ENCODE results near the gene PARD6B.

Gene PARD6B

DNA sequence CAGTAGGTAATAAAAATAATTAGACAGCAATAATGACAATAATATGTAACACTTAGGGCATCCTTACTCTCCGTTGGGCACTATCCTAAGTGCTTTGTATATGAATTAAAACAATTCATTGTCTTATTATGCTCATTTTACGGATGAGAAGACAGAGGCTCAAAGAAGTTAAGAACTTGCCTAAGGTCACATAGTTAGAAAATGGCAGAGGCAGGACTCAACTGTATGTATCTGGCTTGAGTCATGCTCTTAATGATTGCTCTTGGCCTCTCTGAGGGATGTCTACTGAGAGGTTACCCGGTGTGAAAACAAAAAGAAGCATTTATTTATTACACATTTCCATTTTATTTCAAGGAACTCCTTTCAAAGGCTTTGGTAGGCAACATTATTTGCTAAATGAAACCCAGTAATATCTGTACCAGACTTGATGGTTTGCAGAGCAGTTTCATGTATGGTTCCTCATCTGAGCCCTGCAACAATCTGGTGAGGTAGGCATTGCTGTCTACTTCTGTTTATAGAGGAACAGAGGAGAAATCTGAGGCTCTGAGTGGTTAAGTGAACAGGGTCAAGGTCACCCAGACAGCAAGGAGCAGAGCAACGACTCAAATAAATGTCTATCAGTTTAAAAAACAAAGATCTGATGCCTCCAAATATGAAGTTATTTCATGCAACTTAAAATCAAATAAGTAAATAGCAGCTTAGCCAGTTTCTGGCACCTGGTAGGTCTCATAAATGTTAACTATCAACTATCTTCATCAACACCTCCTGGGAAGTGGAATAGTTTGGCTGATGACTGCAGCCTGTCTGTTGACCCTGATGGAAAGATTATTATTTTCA is 4.2 kb upstream of the PARD6B start:
- H3K27me3 Mint-ChIP-seq (ENCODE audit: low read depth), result no peaks in the 10 kb centered on the region
- H3K4me3 Mint-ChIP-seq, result no peak overlapping the region
- no peaks in the 10 kb centered on the region for H3K36me3 Mint-ChIP-seq (ENCODE audit: low read depth)
- peaks cover 7% of the 10 kb centered on the region for H3K4me1 Mint-ChIP-seq (ENCODE audit: low read depth)
- H3K27ac Mint-ChIP-seq, result no peak overlapping the region
- H3K9me3 Mint-ChIP-seq, result no peaks in the 10 kb centered on the region

GRCh38 chr20:50727792-50728485 is 3.4 kb upstream of the PARD6B start:
- Mint-ChIP-seq H3K4me3 (no peak overlapping the region), H3K27me3 (ENCODE audit: low read depth) (no peaks in the 10 kb centered on the region), H3K36me3 (ENCODE audit: low read depth) (peaks cover 3% of the 10 kb centered on the region), H3K27ac (no peak overlapping the region), H3K4me1 (ENCODE audit: low read depth) (peaks cover 14% of the 10 kb centered on the region), H3K9me3 (no peaks in the 10 kb centered on the region)

DNA sequence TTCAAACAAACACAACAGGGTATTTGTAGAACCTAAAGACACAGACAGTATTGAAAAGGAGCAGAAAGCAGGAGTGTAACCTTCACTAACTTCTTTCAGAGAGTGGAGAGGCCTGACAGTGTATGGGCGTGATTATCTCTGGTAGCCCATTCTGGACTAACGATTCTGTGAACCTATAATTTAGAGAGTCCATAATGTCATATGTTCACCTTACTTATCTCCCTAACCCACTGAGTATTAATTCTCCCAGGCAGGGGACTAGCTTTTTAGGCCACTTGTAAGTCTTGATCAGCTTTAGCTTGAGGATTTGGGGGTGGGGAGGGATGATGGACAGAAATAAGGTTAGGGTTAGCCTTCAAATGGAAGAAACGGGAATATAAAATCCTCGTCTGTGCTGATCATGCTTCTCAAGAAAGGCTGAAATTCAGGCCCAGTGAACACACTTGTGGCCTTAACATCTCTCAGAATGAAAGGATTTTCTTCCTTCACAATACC is 2.8 kb upstream of the PARD6B start:
- Mint-ChIP-seq H3K27me3 (ENCODE audit: low read depth) (no peaks in the 10 kb centered on the region), H3K27ac (no peak overlapping the region), H3K36me3 (ENCODE audit: low read depth) (peaks cover 3% of the 10 kb centered on the region), H3K4me1 (ENCODE audit: low read depth) (peaks cover 16% of the 10 kb centered on the region), H3K9me3 (no peaks in the 10 kb centered on the region), H3K4me3 (no peak overlapping the region)

GRCh38 chr20:50728981-50729874 is 2.2 kb upstream of the PARD6B start:
- H3K4me1 Mint-ChIP-seq (ENCODE audit: low read depth), result peaks cover 16% of the 10 kb centered on the region
- no peaks in the 10 kb centered on the region for H3K9me3 Mint-ChIP-seq
- H3K27me3 Mint-ChIP-seq (ENCODE audit: low read depth), result no peaks in the 10 kb centered on the region
- no peak overlapping the region for H3K4me3 Mint-ChIP-seq
- peaks cover 4% of the 10 kb centered on the region for H3K36me3 Mint-ChIP-seq (ENCODE audit: low read depth)
- H3K27ac Mint-ChIP-seq, result no peak overlapping the region

DNA sequence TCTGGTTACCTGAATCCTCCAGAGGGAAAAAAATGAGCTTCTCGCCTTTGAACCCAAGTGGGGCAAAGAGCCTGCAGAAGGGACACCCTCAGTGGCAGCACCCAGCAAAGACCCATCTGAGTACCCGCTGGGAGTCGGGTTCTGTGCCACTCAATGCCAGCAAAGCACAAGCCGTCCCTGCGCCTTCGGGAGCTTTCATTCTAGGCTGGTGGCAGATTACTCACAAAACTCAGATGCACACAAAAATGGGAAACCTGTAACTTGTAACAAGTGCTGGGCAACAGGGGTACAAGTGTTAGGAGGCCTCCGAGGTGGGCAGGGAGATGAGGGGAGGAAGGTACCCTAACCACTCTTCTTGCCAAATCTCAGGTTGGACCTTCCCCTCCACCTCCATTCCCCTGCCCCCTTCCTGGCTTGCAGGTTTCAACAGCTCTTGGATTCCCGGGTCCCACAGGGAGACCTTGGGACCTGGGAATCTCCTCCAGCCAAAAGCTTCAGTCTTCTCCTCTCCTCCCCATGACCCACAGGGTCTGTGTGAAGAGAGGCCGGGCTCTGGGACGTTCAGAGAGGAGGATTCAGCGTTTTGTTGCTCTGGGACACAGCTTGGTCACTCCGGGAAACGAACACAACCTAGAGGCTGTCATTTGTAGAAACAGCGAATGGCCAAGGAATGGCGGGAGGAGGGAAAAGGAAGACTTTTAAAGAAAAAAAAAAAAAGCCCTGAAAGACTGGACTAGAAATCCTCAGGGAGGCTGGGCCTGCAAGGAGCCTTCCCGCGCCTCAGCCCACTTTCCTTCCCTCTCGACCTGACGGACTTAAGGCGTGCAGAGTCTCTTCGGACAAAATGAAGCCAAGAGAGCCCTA is 1.2 kb upstream of the PARD6B start:
- Mint-ChIP-seq H3K9me3 (no peaks in the 10 kb centered on the region), H3K27ac (peak overlapping the region; percentile 57), H3K4me1 (ENCODE audit: low read depth) (peaks cover 17% of the 10 kb centered on the region), H3K36me3 (ENCODE audit: low read depth) (peaks cover 4% of the 10 kb centered on the region), H3K4me3 (peak overlapping the region; percentile 82), H3K27me3 (ENCODE audit: low read depth) (no peaks in the 10 kb centered on the region)

GRCh38 chr20:50730765-50731054 is 670 bp upstream of the PARD6B start:
- Mint-ChIP-seq H3K36me3 (ENCODE audit: low read depth) (peaks cover 4% of the 10 kb centered on the region), H3K4me3 (peak overlapping the region; percentile 82), H3K27me3 (ENCODE audit: low read depth) (no peaks in the 10 kb centered on the region), H3K27ac (peak overlapping the region; percentile 57), H3K4me1 (ENCODE audit: low read depth) (peaks cover 18% of the 10 kb centered on the region), H3K9me3 (no peaks in the 10 kb centered on the region)

GRCh38 chr20:50731930-50732690 is 730 bp downstream of the PARD6B start:
- H3K9me3 Mint-ChIP-seq, result no peaks in the 10 kb centered on the region
- peak overlapping the region; percentile 47 for H3K27ac Mint-ChIP-seq
- H3K4me3 Mint-ChIP-seq, result peak overlapping the region; percentile 82
- no peaks in the 10 kb centered on the region for H3K27me3 Mint-ChIP-seq (ENCODE audit: low read depth)
- peaks cover 4% of the 10 kb centered on the region for H3K36me3 Mint-ChIP-seq (ENCODE audit: low read depth)
- peaks cover 18% of the 10 kb centered on the region for H3K4me1 Mint-ChIP-seq (ENCODE audit: low read depth)

DNA sequence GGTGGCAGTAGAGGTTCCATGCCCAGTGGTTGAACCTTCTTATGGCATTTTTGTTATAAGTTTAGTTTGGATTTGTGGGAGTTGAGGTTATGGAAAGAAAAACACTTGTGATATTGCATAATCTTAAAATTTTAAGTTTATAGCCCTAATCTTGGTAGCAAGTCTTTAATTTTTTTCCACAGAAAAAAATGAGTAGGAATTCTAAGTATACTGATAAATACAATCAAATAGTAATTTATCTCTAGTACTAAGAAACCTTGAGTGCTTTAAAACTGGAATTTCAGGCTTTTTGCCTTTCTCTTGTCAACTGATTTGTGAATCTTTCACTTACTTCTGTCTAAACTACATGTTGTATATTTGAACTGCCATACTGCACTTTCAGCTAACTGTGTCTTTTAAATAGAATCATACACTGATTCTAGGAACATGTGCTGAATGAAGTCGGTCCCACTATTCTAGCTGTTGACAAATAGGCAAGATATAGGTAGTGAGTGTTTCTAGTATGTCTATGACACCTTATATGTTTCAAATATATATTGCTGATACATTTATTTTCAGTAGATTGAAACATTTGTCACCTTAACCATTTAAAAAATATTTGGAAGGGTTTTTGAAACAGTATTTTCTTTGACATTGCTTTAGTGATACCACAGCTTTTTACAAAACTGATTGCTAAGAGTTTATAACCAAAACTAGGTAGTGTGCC is 2.4 kb downstream of the PARD6B start:
- no peak overlapping the region for H3K4me3 Mint-ChIP-seq
- no peaks in the 10 kb centered on the region for H3K27me3 Mint-ChIP-seq (ENCODE audit: low read depth)
- H3K4me1 Mint-ChIP-seq (ENCODE audit: low read depth), result peaks cover 18% of the 10 kb centered on the region
- peaks cover 7% of the 10 kb centered on the region for H3K36me3 Mint-ChIP-seq (ENCODE audit: low read depth)
- no peak overlapping the region for H3K27ac Mint-ChIP-seq
- H3K9me3 Mint-ChIP-seq, result no peaks in the 10 kb centered on the region

GRCh38 chr20:50734730-50735679 is 3.6 kb downstream of the PARD6B start:
- Mint-ChIP-seq H3K4me3 (no peak overlapping the region), H3K36me3 (ENCODE audit: low read depth) (peaks cover 9% of the 10 kb centered on the region), H3K4me1 (ENCODE audit: low read depth) (peaks cover 18% of the 10 kb centered on the region), H3K27me3 (ENCODE audit: low read depth) (no peaks in the 10 kb centered on the region), H3K9me3 (no peaks in the 10 kb centered on the region), H3K27ac (no peak overlapping the region)

DNA sequence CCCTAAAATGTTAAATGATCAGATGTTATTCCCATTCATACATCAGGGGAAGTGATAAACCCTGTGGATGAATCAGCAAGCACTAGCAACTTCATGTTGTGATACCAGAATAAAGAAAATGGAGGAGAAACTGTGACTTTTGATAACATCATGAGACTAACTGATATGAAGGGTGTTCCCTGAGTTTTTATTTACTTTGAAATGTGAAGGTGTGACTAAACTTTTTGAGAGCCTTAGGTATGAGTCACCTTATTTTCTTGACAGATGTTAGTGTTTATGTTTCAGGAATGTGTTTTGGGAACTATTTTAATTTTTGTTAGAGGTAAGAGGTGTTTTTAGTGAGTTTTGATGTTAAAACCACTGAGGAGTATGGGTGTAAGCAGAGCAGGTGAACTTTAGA is 4.4 kb downstream of the PARD6B start:
- Mint-ChIP-seq H3K27ac (no peak overlapping the region), H3K27me3 (ENCODE audit: low read depth) (no peaks in the 10 kb centered on the region), H3K4me1 (ENCODE audit: low read depth) (peaks cover 16% of the 10 kb centered on the region), H3K36me3 (ENCODE audit: low read depth) (peaks cover 9% of the 10 kb centered on the region), H3K4me3 (no peak overlapping the region), H3K9me3 (no peaks in the 10 kb centered on the region)

DNA sequence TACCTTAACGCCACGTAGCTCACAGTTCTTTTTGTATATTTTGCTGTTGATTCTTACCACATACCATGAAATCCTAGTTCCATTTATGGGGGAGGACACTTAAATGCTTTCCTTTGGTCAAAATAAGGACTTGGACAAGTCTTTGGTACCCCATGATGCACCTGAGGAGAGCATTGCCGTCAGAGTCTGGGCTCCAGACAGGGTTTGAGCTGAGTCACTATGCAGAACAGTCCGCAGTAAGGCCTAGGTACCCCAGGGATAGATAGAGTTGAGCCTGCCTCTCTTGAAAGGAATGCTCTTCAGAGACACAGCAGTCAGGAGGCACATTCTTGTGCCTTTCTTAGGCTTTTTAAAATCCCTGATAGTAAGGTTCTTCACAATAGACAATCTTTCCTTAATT is 6.0 kb downstream of the PARD6B start:
- Mint-ChIP-seq H3K4me1 (ENCODE audit: low read depth) (peaks cover 15% of the 10 kb centered on the region), H3K36me3 (ENCODE audit: low read depth) (peaks cover 9% of the 10 kb centered on the region), H3K4me3 (no peak overlapping the region), H3K27me3 (ENCODE audit: low read depth) (no peaks in the 10 kb centered on the region), H3K27ac (no peak overlapping the region), H3K9me3 (no peaks in the 10 kb centered on the region)

DNA sequence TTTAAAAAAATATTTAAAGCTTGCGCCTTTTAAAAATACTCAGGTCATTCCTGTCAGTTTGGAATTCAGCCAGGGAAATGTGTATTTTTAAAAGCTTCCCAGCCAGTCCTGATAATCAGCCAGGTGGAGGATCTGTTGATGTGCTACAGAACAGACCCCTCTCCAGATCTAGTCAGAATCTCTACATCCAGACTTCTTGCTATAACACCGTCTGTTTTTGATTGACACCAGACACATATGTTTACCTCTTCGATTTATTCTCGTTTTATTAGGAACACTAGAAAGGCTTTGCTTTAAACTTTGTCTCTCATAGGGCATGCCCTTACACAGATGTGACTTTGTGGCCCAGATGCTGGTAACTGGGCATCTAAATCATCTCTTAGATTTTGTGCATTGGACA is 11.7 kb downstream of the PARD6B start:
- no peak overlapping the region for H3K4me3 Mint-ChIP-seq
- no peak overlapping the region for H3K27ac Mint-ChIP-seq

More for the DNA sequence above, 11.7 kb downstream of the PARD6B start:
- no peaks in the 10 kb centered on the region for H3K9me3 Mint-ChIP-seq
- peaks cover 19% of the 10 kb centered on the region for H3K4me1 Mint-ChIP-seq (ENCODE audit: low read depth)
- H3K27me3 Mint-ChIP-seq (ENCODE audit: low read depth), result no peaks in the 10 kb centered on the region
- peaks cover 3% of the 10 kb centered on the region for H3K36me3 Mint-ChIP-seq (ENCODE audit: low read depth)
